Karpas-422 (cell line): ENCODE results near the gene BCL2. TPM values are rescaled to one million over a fixed set of nuclear protein-coding genes. Genes with fewer than 3 reads are reported as not detected.

Experiments
- DNase-seq: peaks from one replicate; pipeline ENCODE4 v3.0.0-alpha.2; 2015
- H2AFZ ChIP-seq: fragments of 200-600 bp; sonication (generic); 2 replicates; pipeline ENCODE4 v1.6.1; 2014; ENCODE audit warnings: antibody characterized with exemption, low read length, mixed read lengths
- H3K27ac ChIP-seq: fragments of 200-600 bp; sonication (generic); 2 replicates; pipeline ENCODE4 v1.5.1; 2014; ENCODE audit warnings: mild to moderate bottlenecking, low read length, moderate library complexity
- H3K27me3 ChIP-seq: fragments of 200-600 bp; sonication (generic); 2 replicates; pipeline ENCODE4 v1.6.1; 2014; ENCODE audit warnings: low read length, mixed read lengths
- H3K36me3 ChIP-seq: fragments of 200-600 bp; sonication (generic); 2 replicates; pipeline ENCODE4 v1.6.1; 2014; ENCODE audit warnings: low read length, mixed read lengths; ENCODE audit not compliant: insufficient read depth
- H3K4me1 ChIP-seq: fragments of 200-600 bp; sonication (generic); 2 replicates; pipeline ENCODE4 v1.6.1; 2014; ENCODE audit warnings: mild to moderate bottlenecking, low read length, mixed read lengths
- H3K4me2 ChIP-seq: fragments of 200-600 bp; sonication (generic); 2 replicates; pipeline ENCODE4 v1.6.1; 2014; ENCODE audit warnings: low read length, low read depth, mild to moderate bottlenecking; ENCODE audit not compliant: poor library complexity, severe bottlenecking
- H3K4me3 ChIP-seq: fragments of 200-600 bp; sonication (generic); 2 replicates; pipeline ENCODE4 v1.5.1; 2014; ENCODE audit warnings: mild to moderate bottlenecking, antibody characterized with exemption, low read length, mixed read lengths
- H3K79me2 ChIP-seq: fragments of 200-600 bp; sonication (generic); 2 replicates; pipeline ENCODE4 v1.6.1; 2014; ENCODE audit warnings: mild to moderate bottlenecking, low read length, mixed read lengths
- H3K9ac ChIP-seq: fragments of 200-600 bp; sonication (generic); 2 replicates; pipeline ENCODE4 v1.6.0; 2014; ENCODE audit warnings: low read length
- H3K9me2 ChIP-seq: fragments of 200-600 bp; sonication (generic), shearing (Covaris generic); replicated peaks from 2 replicates; pipeline ENCODE4 v1.6.0; 2014; ENCODE audit warnings: mild to moderate bottlenecking, low read length, moderate library complexity; ENCODE audit not compliant: insufficient read depth
- H3K9me3 ChIP-seq: fragments of 300-700, 200-600 bp; sonication (generic); 2 replicates; pipeline ENCODE4 v1.6.1; 2014; ENCODE audit warnings: low read length, mixed read lengths
- H4K20me1 ChIP-seq: fragments of 200-600 bp; sonication (generic); 2 replicates; pipeline ENCODE4 v1.6.1; 2014; ENCODE audit warnings: mild to moderate bottlenecking, antibody characterized with exemption, low read length, low read depth; ENCODE audit not compliant: insufficient read depth
- total RNA-seq: library from RNA; depleted of rRNA; stranded (reverse); fragments of >200 nt; shearing (Covaris generic); gene quantifications from 2 replicates; pipeline ENCODE4 v1.2.3, GENCODE V29; 2014; ENCODE audit warnings: low replicate concordance

Gene BCL2
- total RNA-seq, 1 experiment from 2014 or later = 271 TPM

- Histone ChIP-seq H4K20me1 (no peaks in the 10 kb centered on the region), H3K9me3 (no peaks in the 10 kb centered on the region), H3K27ac (no peak overlapping the region), H3K27me3 (no peaks in the 10 kb centered on the region), H3K4me2 (no peak overlapping the region), H3K4me1 (no peaks in the 10 kb centered on the region), H2AFZ (no peak overlapping the region), H3K36me3 (no peaks in the 10 kb centered on the region), H3K9ac (no peak overlapping the region), H3K4me3 (no peak overlapping the region), H3K9me2 (no peaks in the 10 kb centered on the region), H3K79me2 (no peaks in the 10 kb centered on the region)
- no peak for DNase-seq
These were observed 218.9 kb downstream of the BCL2 start for GRCh38 chr18:63100630-63101055.

GRCh38 chr18:63099848-63100629 is 219.5 kb downstream of the BCL2 start:
- Histone ChIP-seq H3K9ac (no peak overlapping the region), H2AFZ (no peak overlapping the region), H3K4me3 (no peak overlapping the region), H3K9me3 (no peaks in the 10 kb centered on the region), H3K4me1 (no peaks in the 10 kb centered on the region), H3K27ac (no peak overlapping the region), H3K4me2 (no peak overlapping the region), H3K36me3 (no peaks in the 10 kb centered on the region), H3K9me2 (no peaks in the 10 kb centered on the region), H4K20me1 (no peaks in the 10 kb centered on the region), H3K79me2 (no peaks in the 10 kb centered on the region), H3K27me3 (no peaks in the 10 kb centered on the region)
- DNase-seq = no peak

GRCh38 chr18:63099091-63099840 is 220.3 kb downstream of the BCL2 start:
- Histone ChIP-seq H3K36me3 (no peaks in the 10 kb centered on the region), H3K4me2 (no peak overlapping the region), H3K27ac (no peak overlapping the region), H3K4me3 (no peak overlapping the region), H4K20me1 (no peaks in the 10 kb centered on the region), H3K9me2 (no peaks in the 10 kb centered on the region), H3K4me1 (no peaks in the 10 kb centered on the region), H2AFZ (no peak overlapping the region), H3K27me3 (no peaks in the 10 kb centered on the region), H3K9me3 (no peaks in the 10 kb centered on the region), H3K79me2 (no peaks in the 10 kb centered on the region), H3K9ac (no peak overlapping the region)
- DNase-seq = no peak

GRCh38 chr18:63098018-63098981 is 221.3 kb downstream of the BCL2 start:
- Histone ChIP-seq H2AFZ (no peak overlapping the region), H3K9ac (no peak overlapping the region), H3K36me3 (no peaks in the 10 kb centered on the region), H3K9me2 (no peaks in the 10 kb centered on the region), H3K27me3 (no peaks in the 10 kb centered on the region), H3K27ac (no peak overlapping the region), H4K20me1 (no peaks in the 10 kb centered on the region), H3K9me3 (no peaks in the 10 kb centered on the region), H3K79me2 (no peaks in the 10 kb centered on the region), H3K4me1 (no peaks in the 10 kb centered on the region), H3K4me2 (no peak overlapping the region), H3K4me3 (no peak overlapping the region)
- DNase-seq = no peak

- H3K9me3 ChIP-seq = no peaks in the 10 kb centered on the region
- no peak overlapping the region for H3K4me3 ChIP-seq
- no peaks in the 10 kb centered on the region for H3K27me3 ChIP-seq
- no peak for DNase-seq
- no peaks in the 10 kb centered on the region for H3K79me2 ChIP-seq
- H4K20me1 ChIP-seq = no peaks in the 10 kb centered on the region
- no peaks in the 10 kb centered on the region for H3K36me3 ChIP-seq
- H3K4me1 ChIP-seq = no peaks in the 10 kb centered on the region
- no peak overlapping the region for H3K4me2 ChIP-seq
- no peak overlapping the region for H3K27ac ChIP-seq
- no peak overlapping the region for H3K9ac ChIP-seq
- H2AFZ ChIP-seq = no peak overlapping the region
- H3K9me2 ChIP-seq = no peaks in the 10 kb centered on the region
These were observed 222.4 kb downstream of the BCL2 start for GRCh38 chr18:63097178-63097577.

- no peaks in the 10 kb centered on the region for H3K27me3 ChIP-seq
- H3K9me3 ChIP-seq = no peaks in the 10 kb centered on the region
- no peaks in the 10 kb centered on the region for H4K20me1 ChIP-seq
- H3K9ac ChIP-seq = no peak overlapping the region
- no peaks in the 10 kb centered on the region for H3K4me1 ChIP-seq
- no peak overlapping the region for H3K4me2 ChIP-seq
- no peak overlapping the region for H3K27ac ChIP-seq
- H3K9me2 ChIP-seq = 0 out of 2 replicates have a peak, but pooled peaks cover 6% of the 10 kb centered on the region
- H2AFZ ChIP-seq = no peak overlapping the region
- H3K79me2 ChIP-seq = no peaks in the 10 kb centered on the region
- no peak overlapping the region for H3K4me3 ChIP-seq
- no peaks in the 10 kb centered on the region for H3K36me3 ChIP-seq
- DNase-seq = no peak
These were observed 223.2 kb downstream of the BCL2 start for GRCh38 chr18:63096327-63096874.

GRCh38 chr18:63095768-63096167 is 223.8 kb downstream of the BCL2 start:
- Histone ChIP-seq H3K36me3 (no peaks in the 10 kb centered on the region), H3K4me1 (no peaks in the 10 kb centered on the region), H3K4me3 (no peak overlapping the region), H3K27ac (no peak overlapping the region), H3K4me2 (no peak overlapping the region), H2AFZ (no peak overlapping the region), H3K79me2 (no peaks in the 10 kb centered on the region), H3K9me3 (no peaks in the 10 kb centered on the region), H3K27me3 (no peaks in the 10 kb centered on the region), H4K20me1 (no peaks in the 10 kb centered on the region), H3K9me2 (0 out of 2 replicates have a peak, but pooled peaks cover 6% of the 10 kb centered on the region), H3K9ac (no peak overlapping the region)
- DNase-seq = no peak
